T-helper 17 cell (primary cell): Measurements from ENCODE around the gene ZNF654. TPM values are rescaled to one million over a fixed set of nuclear protein-coding genes. Genes with fewer than 3 reads are reported as not detected.

Experiments
- ATAC-seq: fragments of 150-1000 bp; cut with Tn5 transposase; 2 replicates; pipeline ENCODE4 v1.10.0; 2021; ENCODE audit warnings: mild to moderate bottlenecking, moderate library complexity
- DNase-seq, 3 donors: peaks; one replicate each; pipeline versions ENCODE4 v3.0.0 to v3.0.0-alpha.2; 2020 to 2021
- H3K9me3 ChIP-seq: one replicate; pipeline ENCODE4 v1.7.0; 2013; ENCODE audit warnings: low read length, mild to moderate bottlenecking; ENCODE audit not compliant: control insufficient read depth, poor library complexity, severe bottlenecking
- H3K27ac Mint-ChIP-seq: one replicate; pipeline ENCODE4 v1.8.0; 2022; ENCODE audit warnings: mild to moderate bottlenecking, moderate library complexity, mixed read lengths
- H3K27me3 Mint-ChIP-seq: one replicate; pipeline ENCODE4 v1.8.0; 2022; ENCODE audit warnings: mixed read lengths
- H3K36me3 Mint-ChIP-seq: one replicate; pipeline ENCODE4 v1.8.0; 2022; ENCODE audit warnings: low read depth, mixed read lengths
- H3K4me1 Mint-ChIP-seq: one replicate; pipeline ENCODE4 v1.8.0; 2022; ENCODE audit warnings: mild to moderate bottlenecking, mixed read lengths
- H3K4me3 Mint-ChIP-seq: one replicate; pipeline ENCODE4 v1.8.0; 2022; ENCODE audit warnings: mild to moderate bottlenecking, moderate library complexity, mixed read lengths
- total RNA-seq, 4 donors: library from RNA in 2 of 4; stranded (reverse) in 2 of 4; gene quantifications; one replicate each; pipeline ENCODE4 v1.2.3 and lab custom pipeline; 2022 to 2026

Gene ZNF654
- total RNA-seq, 2 donors from 2014 or later, result 12.6 to 16.1 TPM

GRCh38 chr3:88131695-88132094 lies 72.6 kb downstream of the ZNF654 start:
- H3K27me3 Mint-ChIP-seq, result no peaks in the 10 kb centered on the region
- peaks cover 11% of the 10 kb centered on the region for H3K36me3 Mint-ChIP-seq
- no peak for ATAC-seq
- H3K27ac Mint-ChIP-seq, result no peak overlapping the region
- DNase-seq, result no peak
- no peaks in the 10 kb centered on the region for H3K9me3 ChIP-seq
- H3K4me1 Mint-ChIP-seq, result peaks cover 9% of the 10 kb centered on the region
- no peak overlapping the region for H3K4me3 Mint-ChIP-seq

- Mint-ChIP-seq H3K27me3 (no peaks in the 10 kb centered on the region), H3K36me3 (peaks cover 8% of the 10 kb centered on the region), H3K4me1 (peaks cover 5% of the 10 kb centered on the region), H3K4me3 (no peak overlapping the region), H3K27ac (no peak overlapping the region)
- no peak for DNase-seq
- no peaks in the 10 kb centered on the region for H3K9me3 ChIP-seq
- ATAC-seq, result no peak
Measured at GRCh38 chr3:88132894-88133293, 73.8 kb downstream of the ZNF654 start.

- peak overlapping the region; percentile 27 for H3K27ac Mint-ChIP-seq
- peaks cover 8% of the 10 kb centered on the region for H3K36me3 Mint-ChIP-seq
- ATAC-seq (no peak), DNase-seq (no peak)
- no peak overlapping the region for H3K4me3 Mint-ChIP-seq
- no peaks in the 10 kb centered on the region for H3K9me3 ChIP-seq
- H3K4me1 Mint-ChIP-seq, result peaks cover 5% of the 10 kb centered on the region
- no peaks in the 10 kb centered on the region for H3K27me3 Mint-ChIP-seq
Measured at GRCh38 chr3:88133711-88134263, 74.7 kb downstream of the ZNF654 start.

- no peak overlapping the region for H3K4me3 Mint-ChIP-seq
- H3K27me3 Mint-ChIP-seq, result no peaks in the 10 kb centered on the region
- no peaks in the 10 kb centered on the region for H3K9me3 ChIP-seq
- H3K36me3 Mint-ChIP-seq, result peaks cover 8% of the 10 kb centered on the region
- ATAC-seq, result no peak
- H3K4me1 Mint-ChIP-seq, result peaks cover 11% of the 10 kb centered on the region
- H3K27ac Mint-ChIP-seq, result no peak overlapping the region
- DNase-seq, result no peak
Measured at GRCh38 chr3:88137836-88138235, 78.8 kb downstream of the ZNF654 start.

GRCh38 chr3:88141458-88142083 lies 82.5 kb downstream of the ZNF654 start:
- peaks cover under 1% of the 10 kb centered on the region for H3K36me3 Mint-ChIP-seq
- ATAC-seq (no peak), DNase-seq (no peak)
- no peak overlapping the region for H3K4me3 Mint-ChIP-seq
- no peaks in the 10 kb centered on the region for H3K27me3 Mint-ChIP-seq
- H3K4me1 Mint-ChIP-seq, result peaks cover 7% of the 10 kb centered on the region
- H3K9me3 ChIP-seq, result no peaks in the 10 kb centered on the region
- peak overlapping the region; percentile 19 for H3K27ac Mint-ChIP-seq

- Mint-ChIP-seq H3K4me1 (peaks cover 12% of the 10 kb centered on the region), H3K4me3 (no peak overlapping the region), H3K27ac (peak overlapping the region; percentile 19), H3K36me3 (no peaks in the 10 kb centered on the region), H3K27me3 (no peaks in the 10 kb centered on the region)
- DNase-seq (no peak), ATAC-seq (peak; percentile 21)
- H3K9me3 ChIP-seq, result no peaks in the 10 kb centered on the region
Measured at GRCh38 chr3:88142094-88142624, 83.1 kb downstream of the ZNF654 start.

GRCh38 chr3:88147261-88147660 lies 88.2 kb downstream of the ZNF654 start:
- no peak overlapping the region for H3K4me3 Mint-ChIP-seq
- H3K9me3 ChIP-seq, result no peaks in the 10 kb centered on the region

GRCh38 chr3:88148651-88149050 lies 89.6 kb downstream of the ZNF654 start:
- no peaks in the 10 kb centered on the region for H3K36me3 Mint-ChIP-seq
- H3K27me3 Mint-ChIP-seq, result no peaks in the 10 kb centered on the region
- H3K4me1 Mint-ChIP-seq, result peaks cover 28% of the 10 kb centered on the region
- H3K27ac Mint-ChIP-seq, result peak overlapping the region; percentile 93
- peak overlapping the region; percentile 92 for H3K4me3 Mint-ChIP-seq
- DNase-seq (no peak), ATAC-seq (no peak)
- no peaks in the 10 kb centered on the region for H3K9me3 ChIP-seq

More at GRCh38 chr3:88147261-88147660, 88.2 kb downstream of the ZNF654 start:
- H3K27me3 Mint-ChIP-seq, result no peaks in the 10 kb centered on the region
- ATAC-seq (no peak), DNase-seq (no peak)
- no peaks in the 10 kb centered on the region for H3K36me3 Mint-ChIP-seq
- H3K4me1 Mint-ChIP-seq, result peaks cover 26% of the 10 kb centered on the region
- H3K27ac Mint-ChIP-seq, result no peak overlapping the region

GRCh38 chr3:88149101-88149508 lies 90.0 kb downstream of the ZNF654 start:
- H3K27me3 Mint-ChIP-seq, result no peaks in the 10 kb centered on the region
- peak overlapping the region; percentile 92 for H3K4me3 Mint-ChIP-seq
- no peak for DNase-seq
- no peaks in the 10 kb centered on the region for H3K9me3 ChIP-seq
- ATAC-seq, result peak; percentile 9
- H3K27ac Mint-ChIP-seq, result peak overlapping the region; percentile 93
- peaks cover 28% of the 10 kb centered on the region for H3K4me1 Mint-ChIP-seq
- no peaks in the 10 kb centered on the region for H3K36me3 Mint-ChIP-seq

GRCh38 chr3:88149509-88150362 lies 90.7 kb downstream of the ZNF654 start, which contains the start of gene C3orf38:
Gene C3orf38 (plus strand): TSS chr3:88149959. CDS start chr3:88150053, 94 bp downstream.
- H3K36me3 Mint-ChIP-seq, result no peaks in the 10 kb centered on the region

GRCh38 chr3:88150371-88150770 lies 91.3 kb downstream of the ZNF654 start:
- H3K36me3 Mint-ChIP-seq, result no peaks in the 10 kb centered on the region
- DNase-seq (no peak), ATAC-seq (no peak)

More at GRCh38 chr3:88149509-88150362, 90.7 kb downstream of the ZNF654 start, which contains the start of gene C3orf38:
- Mint-ChIP-seq H3K27me3 (no peaks in the 10 kb centered on the region), H3K4me3 (peak within 1 kb of the TSS; percentile 95), H3K27ac (peak within 1 kb of the TSS; percentile 93), H3K4me1 (peaks cover 28% of the 10 kb centered on the region)
- no peaks in the 10 kb centered on the region for H3K9me3 ChIP-seq
- DNase-seq (peak; percentile 73 to 75 (median 74)), ATAC-seq (peak; percentile 95)

GRCh38 chr3:88150806-88151205 lies 91.8 kb downstream of the ZNF654 start:
- peak overlapping the region; percentile 95 for H3K4me3 Mint-ChIP-seq
- no peaks in the 10 kb centered on the region for H3K36me3 Mint-ChIP-seq
- peak overlapping the region; percentile 93 for H3K27ac Mint-ChIP-seq
- no peaks in the 10 kb centered on the region for H3K27me3 Mint-ChIP-seq
- no peaks in the 10 kb centered on the region for H3K9me3 ChIP-seq
- DNase-seq (no peak), ATAC-seq (no peak)
- peaks cover 28% of the 10 kb centered on the region for H3K4me1 Mint-ChIP-seq

More at GRCh38 chr3:88150371-88150770, 91.3 kb downstream of the ZNF654 start:
- peaks cover 28% of the 10 kb centered on the region for H3K4me1 Mint-ChIP-seq
- peak overlapping the region; percentile 93 for H3K27ac Mint-ChIP-seq
- H3K27me3 Mint-ChIP-seq, result no peaks in the 10 kb centered on the region
- H3K9me3 ChIP-seq, result no peaks in the 10 kb centered on the region
- H3K4me3 Mint-ChIP-seq, result peak overlapping the region; percentile 95

GRCh38 chr3:88151358-88151757 lies 92.3 kb downstream of the ZNF654 start:
- Mint-ChIP-seq H3K27ac (peak overlapping the region; percentile 93), H3K4me1 (peaks cover 31% of the 10 kb centered on the region), H3K4me3 (peak overlapping the region; percentile 71), H3K27me3 (no peaks in the 10 kb centered on the region), H3K36me3 (no peaks in the 10 kb centered on the region)
- H3K9me3 ChIP-seq, result no peaks in the 10 kb centered on the region
- no peak for ATAC-seq
- no peak for DNase-seq
